DND-41 (cell line): ENCODE measurements around the gene SPANXD.

ENCODE experiments used
- ATAC-seq: fragments of 200-7000 bp; cut with Tn5 transposase; 3 replicates; pipeline ENCODE4 v1.9.1; 2021; ENCODE audit warnings: low read depth; ENCODE audit not compliant: insufficient read depth
- DNase-seq: peaks from one replicate; pipeline ENCODE4 v3.0.0-alpha.2; 2020
- H2AFZ ChIP-seq: 2 replicates; pipeline ENCODE4 v1.6.0; 2012; ENCODE audit warnings: low read depth, low read length
- H3K27ac ChIP-seq: 2 replicates; pipeline ENCODE4 v1.5.1; 2012; ENCODE audit warnings: low read length, inconsistent platforms
- H3K27me3 ChIP-seq: fragments of 200-600 bp; sonication (generic); 2 replicates; pipeline ENCODE4 v1.6.0; 2012; ENCODE audit warnings: low read length, mild to moderate bottlenecking, inconsistent platforms; ENCODE audit not compliant: insufficient read depth, poor library complexity
- H3K36me3 ChIP-seq: 2 replicates; pipeline ENCODE4 v1.5.1; 2012; ENCODE audit warnings: low read length, inconsistent platforms; ENCODE audit not compliant: insufficient read depth
- H3K4me1 ChIP-seq: 2 replicates; pipeline ENCODE4 v1.5.1; 2012; ENCODE audit warnings: mild to moderate bottlenecking, low read length; ENCODE audit not compliant: insufficient read depth
- H3K4me2 ChIP-seq: 2 replicates; pipeline ENCODE4 v1.6.0; 2012; ENCODE audit warnings: mild to moderate bottlenecking, moderate library complexity, low read length, inconsistent platforms; ENCODE audit not compliant: insufficient read depth
- H3K4me3 ChIP-seq, 2 experiments: fragments of 200-600 bp in 1 of 2; shearing (Covaris generic) in 1 of 2; 2 replicates each; pipeline ENCODE4 v1.5.1; 2012 to 2016; ENCODE audit warnings: inconsistent platforms in 2 of 2, low read length in 2 of 2, mild to moderate bottlenecking in 2 of 2, low read depth in 1 of 2, moderate library complexity in 1 of 2
- H3K79me2 ChIP-seq: 2 replicates; pipeline ENCODE4 v1.6.0; 2012; ENCODE audit warnings: low read length, inconsistent platforms; ENCODE audit not compliant: insufficient read depth
- H3K9ac ChIP-seq: 2 replicates; pipeline ENCODE4 v1.6.0; 2012; ENCODE audit warnings: low read depth, mild to moderate bottlenecking, inconsistent platforms, low read length, moderate library complexity
- H3K9me3 ChIP-seq: 2 replicates; pipeline ENCODE4 v1.5.1; 2012; ENCODE audit warnings: low read length, moderate library complexity, mild to moderate bottlenecking, inconsistent platforms; ENCODE audit not compliant: insufficient read depth, severe bottlenecking
- H4K20me1 ChIP-seq: 2 replicates; pipeline ENCODE4 v1.6.0; 2012; ENCODE audit warnings: low read length; ENCODE audit not compliant: insufficient read depth
- CTCF ChIP-seq: IDR thresholded peaks from 2 replicates; pipeline ENCODE4 v1.5.1; 2012; ENCODE audit warnings: borderline replicate concordance, low read length, moderate library complexity, mild to moderate bottlenecking; ENCODE audit not compliant: poor library complexity, severe bottlenecking; ENCODE audit errors: extremely low read depth
- EZH2 ChIP-seq: IDR thresholded peaks from 3 replicates; pipeline ENCODE4 v1.6.1; 2012; ENCODE audit warnings: borderline replicate concordance, low read depth, mild to moderate bottlenecking, moderate library complexity, low read length, inconsistent platforms; ENCODE audit not compliant: severe bottlenecking

The SPANXD gene

GRCh38 chrX:141732031-141732430, 33.5 kb upstream of the SPANXD start:
- ATAC-seq, result no peak
- Histone ChIP-seq H2AFZ (no peak overlapping the region), H3K36me3 (no peaks in the 10 kb centered on the region), H3K4me1 (no peaks in the 10 kb centered on the region), H4K20me1 (no peaks in the 10 kb centered on the region), H3K4me2 (no peak overlapping the region), H3K79me2 (no peaks in the 10 kb centered on the region), H3K27ac (no peak overlapping the region), H3K27me3 (no peaks in the 10 kb centered on the region), H3K4me3 (no peak overlapping the region), H3K9me3 (no peaks in the 10 kb centered on the region), H3K9ac (no peak overlapping the region)
- no peak for DNase-seq
- TF ChIP-seq EZH2, result no peak

- Histone ChIP-seq H3K4me2 (no peak overlapping the region), H3K4me1 (no peaks in the 10 kb centered on the region), H3K9ac (no peak overlapping the region), H2AFZ (no peak overlapping the region), H3K4me3 (no peak overlapping the region), H3K27ac (no peak overlapping the region), H3K36me3 (no peaks in the 10 kb centered on the region), H4K20me1 (no peaks in the 10 kb centered on the region), H3K27me3 (no peaks in the 10 kb centered on the region), H3K9me3 (no peaks in the 10 kb centered on the region), H3K79me2 (no peaks in the 10 kb centered on the region)
- DNase-seq (no peak), ATAC-seq (no peak)
- TF ChIP-seq EZH2 (no peak), CTCF (no peak)
Observed at GRCh38 chrX:141724186-141724585, 25.6 kb upstream of the SPANXD start.

- ATAC-seq (no peak), DNase-seq (no peak)
- H3K4me3 ChIP-seq, result no peak overlapping the region
- no peaks in the 10 kb centered on the region for H3K27me3 ChIP-seq
- no peak for TF ChIP-seq EZH2
- TF ChIP-seq CTCF, result no peak
- no peaks in the 10 kb centered on the region for H3K36me3 ChIP-seq
- no peaks in the 10 kb centered on the region for H3K79me2 ChIP-seq
- H3K27ac ChIP-seq, result no peak overlapping the region
- H3K4me2 ChIP-seq, result no peak overlapping the region
- no peaks in the 10 kb centered on the region for H3K9me3 ChIP-seq
- H2AFZ ChIP-seq, result no peak overlapping the region
- no peak overlapping the region for H3K9ac ChIP-seq
- no peaks in the 10 kb centered on the region for H3K4me1 ChIP-seq
- no peaks in the 10 kb centered on the region for H4K20me1 ChIP-seq
Observed at GRCh38 chrX:141714680-141715079, 16.1 kb upstream of the SPANXD start.

- Histone ChIP-seq H3K27ac (no peak overlapping the region), H2AFZ (no peak overlapping the region), H3K9me3 (no peaks in the 10 kb centered on the region), H3K4me2 (no peak overlapping the region), H3K27me3 (no peaks in the 10 kb centered on the region), H3K9ac (no peak overlapping the region), H3K79me2 (no peaks in the 10 kb centered on the region), H3K4me1 (no peaks in the 10 kb centered on the region), H4K20me1 (no peaks in the 10 kb centered on the region), H3K36me3 (no peaks in the 10 kb centered on the region), H3K4me3 (no peak overlapping the region)
- DNase-seq (no peak), ATAC-seq (no peak)
- no peak for TF ChIP-seq CTCF
- no peak for TF ChIP-seq EZH2
Observed at GRCh38 chrX:141701072-141701471, 2.5 kb upstream of the SPANXD start.
